Endothelial cell of umbilical vein (primary cell): ENCODE measurements around the gene ABLIM1. TPM values are rescaled to one million over a fixed set of nuclear protein-coding genes. Genes with fewer than 3 reads are reported as not detected.

Experiments used
- BruUV-seq: library from RNA; stranded (reverse); fragments of 400-500 nt; replicated peaks from 2 replicates; lab custom pipeline; 2021; lab: Mats Ljungman, UMichigan
- CTCF ChIA-PET: fragments of 300-600, 350-600 bp; sonication (Branson Sonifier 250); formaldehyde crosslinking; loops from one replicate; lab custom pipeline; 2021; ENCODE audit warnings: antibody characterized with exemption, inconsistent platforms; lab: Charles Lee
- POLR2A ChIA-PET: fragments of 300-600, 350-600 bp; sonication (Branson Sonifier 250); formaldehyde crosslinking; loops from one replicate; lab custom pipeline; 2021; ENCODE audit warnings: antibody characterized with exemption, inconsistent platforms; lab: Charles Lee
- DNase-seq: peaks from one replicate; pipeline ENCODE4 v3.0.0-alpha.2; 2011; ENCODE audit warnings: low read depth, low spot score
- FAIRE-seq: peaks from 2 replicates; lab custom pipeline; 2011; peaks lifted over from hg19 to GRCh38; lab: Jason Lieb, UNC
- H2AFZ ChIP-seq: 2 replicates; pipeline ENCODE4 v1.6.0; 2012; ENCODE audit warnings: low read depth, low read length, control low read depth, inconsistent platforms
- H3K27ac ChIP-seq: 2 replicates; pipeline ENCODE4 v1.5.1; 2011; ENCODE audit warnings: low read depth, mild to moderate bottlenecking, control low read depth, low read length, moderate library complexity; ENCODE audit not compliant: insufficient read depth
- H3K27me3 ChIP-seq, 2 experiments: 2 replicates each; pipeline versions ENCODE4 v1.6.0 to v1.6.1; 2011; ENCODE audit warnings: low read length in 2 of 2, mixed read lengths in 1 of 2; ENCODE audit not compliant: control insufficient read depth in 2 of 2, insufficient read depth in 2 of 2
- H3K36me3 ChIP-seq, 2 experiments: 2 replicates in 1 of 2; 3 replicates in 1 of 2; pipeline ENCODE4 v1.5.1; 2011; ENCODE audit warnings: low read length in 2 of 2, mild to moderate bottlenecking in 1 of 2, moderate library complexity in 1 of 2; ENCODE audit not compliant: control insufficient read depth in 2 of 2, insufficient read depth in 2 of 2; ENCODE audit errors: extremely low read depth in 1 of 2
- H3K4me1 ChIP-seq: 3 replicates; pipeline ENCODE4 v1.5.1; 2011; ENCODE audit warnings: mild to moderate bottlenecking, low read length; ENCODE audit not compliant: control insufficient read depth, insufficient read depth; ENCODE audit errors: extremely low read depth
- H3K4me2 ChIP-seq: 2 replicates; pipeline ENCODE4 v1.6.1; 2011; ENCODE audit warnings: low read length, control low read depth, mixed read lengths; ENCODE audit not compliant: insufficient read depth
- H3K4me3 ChIP-seq, 3 experiments: fragments of 200-600 bp in 1 of 3; sonication (generic), shearing (Covaris generic) in 1 of 3; replicated peaks in 1 of 3; 2 replicates each; pipeline ENCODE4 v1.5.1; 2011 to 2016; ENCODE audit warnings: control low read depth in 3 of 3, low read length in 3 of 3, mild to moderate bottlenecking in 2 of 3, inconsistent platforms in 1 of 3, low read depth in 1 of 3, moderate library complexity in 1 of 3; ENCODE audit not compliant: insufficient read depth in 1 of 3
- H3K79me2 ChIP-seq: 2 replicates; pipeline ENCODE4 v1.6.0; 2012; ENCODE audit warnings: low read length, inconsistent platforms; ENCODE audit not compliant: control insufficient read depth, insufficient read depth
- H3K9ac ChIP-seq: replicated peaks from 2 replicates; pipeline ENCODE3; 2011; ENCODE audit warnings: low read length, control low read depth; ENCODE audit not compliant: insufficient read depth; ENCODE audit errors: extremely low read depth
- H3K9me1 ChIP-seq: replicated peaks from 3 replicates; pipeline ENCODE4 v1.6.0; 2011; ENCODE audit warnings: mild to moderate bottlenecking, low read length; ENCODE audit not compliant: control insufficient read depth, insufficient read depth; ENCODE audit errors: extremely low read depth
- H3K9me3 ChIP-seq: replicated peaks from 2 replicates; pipeline ENCODE4 v1.5.1; 2012; ENCODE audit warnings: low read length, inconsistent platforms; ENCODE audit not compliant: control insufficient read depth, insufficient read depth
- H4K20me1 ChIP-seq: replicated peaks from 2 replicates; pipeline ENCODE3; 2011; ENCODE audit warnings: mild to moderate bottlenecking, low read length; ENCODE audit not compliant: control insufficient read depth, insufficient read depth; ENCODE audit errors: extremely low read depth
- EZH2 ChIP-seq: IDR thresholded peaks from 2 replicates; pipeline ENCODE4 v1.6.1; 2012; ENCODE audit warnings: borderline replicate concordance, low read depth, mild to moderate bottlenecking, moderate library complexity, low read length, inconsistent platforms; ENCODE audit not compliant: severe bottlenecking
- FOS ChIP-seq: IDR thresholded peaks from 2 replicates; pipeline ENCODE4 v1.6.1; 2011; ENCODE audit warnings: mild to moderate bottlenecking, low read length, moderate library complexity, borderline replicate concordance; ENCODE audit not compliant: insufficient read depth
- GATA2 ChIP-seq: IDR thresholded peaks from 2 replicates; pipeline ENCODE4 v1.7.0; 2011; ENCODE audit warnings: low read depth, mild to moderate bottlenecking, moderate library complexity, mixed read lengths, low read length; ENCODE audit not compliant: insufficient read length, insufficient read depth
- JUN ChIP-seq: IDR thresholded peaks from 2 replicates; pipeline ENCODE4 v1.6.1; 2011; ENCODE audit warnings: borderline replicate concordance, low read depth; ENCODE audit not compliant: insufficient read length, insufficient read depth
- MYC ChIP-seq: IDR thresholded peaks from one replicate; pipeline ENCODE4 v1.6.1; 2011; ENCODE audit warnings: mild to moderate bottlenecking, low read depth, low read length
- POLR2A ChIP-seq: IDR thresholded peaks from 2 replicates; pipeline ENCODE4 v1.6.1; 2012; ENCODE audit warnings: low read depth, mild to moderate bottlenecking, control low read depth, low read length
- POLR2AphosphoS5 ChIP-seq: IDR thresholded peaks from 2 replicates; pipeline ENCODE4 v1.6.1; 2012; ENCODE audit warnings: low read depth, mild to moderate bottlenecking, control low read depth, low read length, moderate library complexity; ENCODE audit not compliant: insufficient read depth
- dilution Hi-C: fragments of 300-500 bp; cut with MboI; formaldehyde crosslinking; loops from one replicate; pipeline ENCODE4 v1.15.0; 2019; ENCODE audit warnings: low sequenced_read_pairs; ENCODE audit not compliant: extremely low pct_ligation_motif_present
- intact Hi-C: fragments of 100-400 bp; cut with micrococcal nuclease; formaldehyde crosslinking; loops from one replicate; pipeline ENCODE4 v1.10.0; 2022
- polyA plus RNA-seq, 4 experiments: library from polyadenylated mRNA; depleted of rRNA in 3 of 4; stranded (reverse) in 3 of 4; unstranded in 1 of 4; fragments of >200 nt; gene quantifications; 2 replicates each; pipeline versions ENCODE4 v1.2.1 to v1.2.3, GENCODE V29; 2011 to 2012; ENCODE audit warnings: missing spikeins in 1 of 4
- total RNA-seq: library from RNA; stranded (reverse); gene quantifications from 2 replicates; pipeline ENCODE4 v1.2.3, GENCODE V29; 2021
- TF ChIP-seq, protein P1 (sequence below), 2 donors: IDR thresholded peaks; 1 replicate in 1 of 2; 2 replicates in 1 of 2; pipeline ENCODE4 v1.5.1; 2011; ENCODE audit warnings: low read length in 2 of 2, mild to moderate bottlenecking in 2 of 2, moderate library complexity in 2 of 2, control low read depth in 1 of 2, inconsistent platforms in 1 of 2, low read depth in 1 of 2; ENCODE audit not compliant: insufficient read depth in 1 of 2; ENCODE audit errors: extremely low read depth in 1 of 2
- TF ChIP-seq, protein P2 (sequence below): IDR thresholded peaks from 2 replicates; pipeline ENCODE4 v1.6.1; 2011; ENCODE audit not compliant: insufficient read depth, insufficient read length

The ABLIM1 gene
- total and polyA plus RNA-seq, 2 donors (not counting 3 experiments of a cell fraction or from before 2014, with no cell fraction given): 128 to 235 TPM

DNA sequence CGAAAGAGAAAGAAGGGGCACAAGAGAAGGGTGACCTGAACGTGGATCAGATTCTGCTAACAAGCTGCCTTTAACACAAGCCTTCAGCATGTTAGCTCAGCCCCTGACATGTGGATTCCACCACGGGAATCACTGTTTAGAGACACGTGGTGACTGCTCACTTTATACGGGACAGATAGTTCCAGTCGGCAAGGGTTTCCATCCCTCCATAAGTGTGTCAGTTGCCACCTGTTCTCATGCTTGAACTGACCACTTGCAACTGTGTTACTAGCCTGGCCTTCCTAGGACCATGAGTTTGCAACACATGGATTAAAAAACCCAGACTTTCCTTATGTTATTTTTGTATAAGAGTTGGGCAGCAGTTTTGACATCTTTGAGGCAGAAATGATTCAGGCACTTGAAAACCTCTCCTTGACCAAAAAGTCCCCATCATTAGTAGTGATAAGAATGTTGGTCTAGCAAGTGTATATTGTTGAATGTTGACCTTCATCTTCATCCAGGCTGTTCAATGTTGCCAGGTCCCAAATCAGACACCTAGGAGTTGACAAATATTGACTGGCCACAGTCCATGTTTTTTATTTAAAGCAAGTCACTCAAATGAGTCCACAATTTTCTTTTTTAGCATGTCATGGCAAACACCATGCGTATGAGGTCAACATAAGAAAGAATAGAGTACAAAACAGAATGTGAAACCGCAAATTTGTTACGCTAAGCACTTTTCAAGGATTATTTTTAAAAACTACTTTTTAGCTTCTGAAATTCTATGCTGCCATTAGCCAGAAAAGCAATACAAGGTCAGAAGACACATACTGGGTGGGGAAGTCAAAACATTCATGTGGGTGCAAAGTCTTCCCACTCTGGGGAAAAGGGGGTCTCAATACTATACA lies 101.6 kb downstream of the ABLIM1 start:
- Histone ChIP-seq H3K9ac (no peak overlapping the region), H4K20me1 (no peaks in the 10 kb centered on the region), H3K4me1 (peaks cover 3% of the 10 kb centered on the region), H3K9me1 (no peaks in the 10 kb centered on the region), H3K36me3 (no peaks in the 10 kb centered on the region), H3K9me3 (peaks cover 4% of the 10 kb centered on the region), H3K79me2 (no peaks in the 10 kb centered on the region), H3K4me3 (no peak overlapping the region), H3K27me3 (no peaks in the 10 kb centered on the region), H3K4me2 (no peak overlapping the region), H3K27ac (no peak overlapping the region), H2AFZ (no peak overlapping the region)
- no peak for TF ChIP-seq POLR2A
- TF ChIP-seq EZH2: no peak
- no peak for TF ChIP-seq FOS
- TF ChIP-seq, protein P1, sequence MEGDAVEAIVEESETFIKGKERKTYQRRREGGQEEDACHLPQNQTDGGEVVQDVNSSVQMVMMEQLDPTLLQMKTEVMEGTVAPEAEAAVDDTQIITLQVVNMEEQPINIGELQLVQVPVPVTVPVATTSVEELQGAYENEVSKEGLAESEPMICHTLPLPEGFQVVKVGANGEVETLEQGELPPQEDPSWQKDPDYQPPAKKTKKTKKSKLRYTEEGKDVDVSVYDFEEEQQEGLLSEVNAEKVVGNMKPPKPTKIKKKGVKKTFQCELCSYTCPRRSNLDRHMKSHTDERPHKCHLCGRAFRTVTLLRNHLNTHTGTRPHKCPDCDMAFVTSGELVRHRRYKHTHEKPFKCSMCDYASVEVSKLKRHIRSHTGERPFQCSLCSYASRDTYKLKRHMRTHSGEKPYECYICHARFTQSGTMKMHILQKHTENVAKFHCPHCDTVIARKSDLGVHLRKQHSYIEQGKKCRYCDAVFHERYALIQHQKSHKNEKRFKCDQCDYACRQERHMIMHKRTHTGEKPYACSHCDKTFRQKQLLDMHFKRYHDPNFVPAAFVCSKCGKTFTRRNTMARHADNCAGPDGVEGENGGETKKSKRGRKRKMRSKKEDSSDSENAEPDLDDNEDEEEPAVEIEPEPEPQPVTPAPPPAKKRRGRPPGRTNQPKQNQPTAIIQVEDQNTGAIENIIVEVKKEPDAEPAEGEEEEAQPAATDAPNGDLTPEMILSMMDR (IDR thresholded peaks at IDR 0.05; ENCODE audit: extremely low read depth in 1 of 2, insufficient read depth in 1 of 2, low read depth in 1 of 2, low read length in 2 of 2): no peak
- TF ChIP-seq MYC: no peak
- no peak for TF ChIP-seq POLR2AphosphoS5
- TF ChIP-seq, protein P2, sequence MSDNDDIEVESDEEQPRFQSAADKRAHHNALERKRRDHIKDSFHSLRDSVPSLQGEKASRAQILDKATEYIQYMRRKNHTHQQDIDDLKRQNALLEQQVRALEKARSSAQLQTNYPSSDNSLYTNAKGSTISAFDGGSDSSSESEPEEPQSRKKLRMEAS: no peak
- no peak for TF ChIP-seq JUN
- no peak for TF ChIP-seq GATA2
- intact Hi-C loops (no loop called here), dilution Hi-C loops (loop anchor here (25.0 kb wide), 2 partner anchors 131 to 231 kb away; no protein-coding TSS in a partner anchor)
- POLR2A ChIA-PET: no interaction called here
- FAIRE-seq (peak; percentile 15), DNase-seq (no peak)
- CTCF ChIA-PET: interaction anchor here (0.9 kb wide), 1 partner anchor 138 kb away, joined by 3 read pairs; no protein-coding TSS in a partner anchor
- no TSS peak for BruUV-seq
